ENCODE measurements around the gene RPL12. TPM values are rescaled to one million over a fixed set of nuclear protein-coding genes. Genes with fewer than 3 reads are reported as not detected.

The RPL12 gene
- total and polyA plus RNA-seq, 2 of the 13 experiments (the other 11 are each of a cell fraction or from before 2014, with no cell fraction given), result 1,551 to 2,590 TPM

DNA sequence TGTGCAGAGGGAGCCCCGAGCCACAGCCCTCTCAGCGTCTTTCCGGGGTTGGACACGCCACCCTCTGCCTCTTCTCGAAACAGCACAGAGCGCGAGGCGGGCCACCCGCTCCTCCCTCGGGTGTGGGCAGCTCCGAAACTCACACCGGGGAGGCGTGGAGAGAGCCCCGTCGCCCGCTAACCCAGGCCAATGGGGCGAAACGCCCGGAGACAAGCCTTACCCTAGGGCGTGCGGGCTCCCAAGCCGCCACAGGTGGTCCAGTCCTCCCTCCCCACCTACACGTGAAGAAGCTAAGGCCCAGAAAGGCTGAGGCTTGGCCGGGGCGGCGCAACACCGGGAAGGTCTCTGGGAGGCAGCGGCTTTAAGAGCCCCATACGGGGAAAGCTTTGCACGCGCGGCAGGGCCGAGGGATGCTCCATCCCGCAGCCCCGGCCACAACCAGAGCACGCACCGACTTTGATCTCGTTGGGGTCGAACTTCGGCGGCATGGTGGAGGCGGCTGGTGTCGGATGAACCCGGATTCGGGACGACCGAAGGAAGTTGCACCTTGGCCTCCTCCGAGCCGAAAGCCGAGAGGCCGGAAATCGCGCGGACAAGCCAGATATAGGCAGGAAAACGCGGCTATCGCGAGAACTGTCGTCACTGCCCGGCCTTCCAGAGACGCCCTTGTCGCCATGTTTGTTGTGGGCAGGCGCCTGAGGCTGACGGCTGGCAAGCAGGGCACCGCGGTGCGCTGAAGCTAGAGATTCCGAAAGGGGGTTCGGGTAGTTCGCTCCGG is at the start of gene RPL12, which contains the start of gene LRSAM1 (continued):
- TF ChIP-seq, protein P1, sequence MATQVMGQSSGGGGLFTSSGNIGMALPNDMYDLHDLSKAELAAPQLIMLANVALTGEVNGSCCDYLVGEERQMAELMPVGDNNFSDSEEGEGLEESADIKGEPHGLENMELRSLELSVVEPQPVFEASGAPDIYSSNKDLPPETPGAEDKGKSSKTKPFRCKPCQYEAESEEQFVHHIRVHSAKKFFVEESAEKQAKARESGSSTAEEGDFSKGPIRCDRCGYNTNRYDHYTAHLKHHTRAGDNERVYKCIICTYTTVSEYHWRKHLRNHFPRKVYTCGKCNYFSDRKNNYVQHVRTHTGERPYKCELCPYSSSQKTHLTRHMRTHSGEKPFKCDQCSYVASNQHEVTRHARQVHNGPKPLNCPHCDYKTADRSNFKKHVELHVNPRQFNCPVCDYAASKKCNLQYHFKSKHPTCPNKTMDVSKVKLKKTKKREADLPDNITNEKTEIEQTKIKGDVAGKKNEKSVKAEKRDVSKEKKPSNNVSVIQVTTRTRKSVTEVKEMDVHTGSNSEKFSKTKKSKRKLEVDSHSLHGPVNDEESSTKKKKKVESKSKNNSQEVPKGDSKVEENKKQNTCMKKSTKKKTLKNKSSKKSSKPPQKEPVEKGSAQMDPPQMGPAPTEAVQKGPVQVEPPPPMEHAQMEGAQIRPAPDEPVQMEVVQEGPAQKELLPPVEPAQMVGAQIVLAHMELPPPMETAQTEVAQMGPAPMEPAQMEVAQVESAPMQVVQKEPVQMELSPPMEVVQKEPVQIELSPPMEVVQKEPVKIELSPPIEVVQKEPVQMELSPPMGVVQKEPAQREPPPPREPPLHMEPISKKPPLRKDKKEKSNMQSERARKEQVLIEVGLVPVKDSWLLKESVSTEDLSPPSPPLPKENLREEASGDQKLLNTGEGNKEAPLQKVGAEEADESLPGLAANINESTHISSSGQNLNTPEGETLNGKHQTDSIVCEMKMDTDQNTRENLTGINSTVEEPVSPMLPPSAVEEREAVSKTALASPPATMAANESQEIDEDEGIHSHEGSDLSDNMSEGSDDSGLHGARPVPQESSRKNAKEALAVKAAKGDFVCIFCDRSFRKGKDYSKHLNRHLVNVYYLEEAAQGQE (IDR thresholded peaks at IDR 0.05; ENCODE audit: borderline replicate concordance in 1 of 2, low read depth in 1 of 2, low read length in 2 of 2), result peak in 1 of 2 experiments; percentile 76; a peak in 2 of 4 replicates
- TF ChIP-seq ERF (CRISPR knock-in tag; IDR thresholded peaks at IDR 0.05), result peak; percentile 89
- TF ChIP-seq RXRB (CRISPR knock-in tag; IDR thresholded peaks at IDR 0.05; ENCODE audit: borderline replicate concordance), result peak; percentile 72; the same call in 1 of the 2 replicates
- no peak; the same call in 1 of the 2 replicates for TF ChIP-seq ZNF703 (CRISPR knock-in tag; IDR thresholded peaks at IDR 0.05; ENCODE audit: borderline replicate concordance)
- no peak for TF ChIP-seq MIER2 (CRISPR knock-in tag; IDR thresholded peaks at IDR 0.05)
- peak; percentile 92 for TF ChIP-seq GTF2F1 (IDR thresholded peaks at IDR 0.05; ENCODE audit: low read length)
- TF ChIP-seq JARID2 (CRISPR knock-in tag; IDR thresholded peaks at IDR 0.05; ENCODE audit: insufficient replicate concordance), result no peak
- TF ChIP-seq ASH2L (IDR thresholded peaks at IDR 0.05; ENCODE audit: insufficient read length, low read depth, low read length), result peak; percentile 70
- TF ChIP-seq ZBTB3 (CRISPR knock-in tag; IDR thresholded peaks at IDR 0.05; ENCODE audit: borderline replicate concordance, low read depth), result peak; percentile 62; the same call in 1 of the 2 replicates
- peak; percentile 80; the same call in 1 of the 2 replicates for TF ChIP-seq KDM5A (IDR thresholded peaks at IDR 0.05; ENCODE audit: borderline replicate concordance, low read length)
- TF ChIP-seq MTF1 (CRISPR knock-in tag; IDR thresholded peaks at IDR 0.05), result peak; percentile 80
- no peak for TF ChIP-seq SMC3 (IDR thresholded peaks at IDR 0.05; ENCODE audit: low read length)
- TF ChIP-seq KAT2B (IDR thresholded peaks at IDR 0.05; ENCODE audit: borderline replicate concordance, low read depth, low read length), result no peak
- TF ChIP-seq KLF12 (CRISPR knock-in tag; IDR thresholded peaks at IDR 0.05; ENCODE audit: borderline replicate concordance), result peak; percentile 95; the same call in 1 of the 2 replicates
- TF ChIP-seq, protein P2, sequence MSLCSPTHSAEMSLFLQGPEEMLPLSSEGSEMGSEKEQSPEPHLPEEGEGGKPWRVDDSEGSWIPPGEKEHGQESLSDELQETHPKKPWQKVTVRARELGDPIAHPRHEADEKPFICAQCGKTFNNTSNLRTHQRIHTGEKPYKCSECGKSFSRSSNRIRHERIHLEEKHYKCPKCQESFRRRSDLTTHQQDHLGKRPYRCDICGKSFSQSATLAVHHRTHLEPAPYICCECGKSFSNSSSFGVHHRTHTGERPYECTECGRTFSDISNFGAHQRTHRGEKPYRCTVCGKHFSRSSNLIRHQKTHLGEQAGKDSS (CRISPR knock-in tag; IDR thresholded peaks at IDR 0.05; ENCODE audit: borderline replicate concordance, low read depth), result no peak; the same call in 1 of the 2 replicates
- peak; percentile 23; the same call in 1 of the 2 replicates for TF ChIP-seq NFIC (IDR thresholded peaks at IDR 0.05; ENCODE audit: low read length)
- peak; percentile 88 for TF ChIP-seq GATA4 (IDR thresholded peaks at IDR 0.05; ENCODE audit: borderline replicate concordance, low read depth)
- TF ChIP-seq ZNF577 (CRISPR knock-in tag; IDR thresholded peaks at IDR 0.05; ENCODE audit: borderline replicate concordance, low read depth), result peak; percentile 87; the same call in 1 of the 2 replicates
- TF ChIP-seq ZNF598 (CRISPR knock-in tag; IDR thresholded peaks at IDR 0.05; ENCODE audit: borderline replicate concordance), result no peak
- TF ChIP-seq ZNF850 (CRISPR knock-in tag; conservative IDR thresholded peaks at IDR 0.05), result peak; percentile 67; the same call in 1 of the 2 replicates
- TF ChIP-seq ZNF205 (CRISPR knock-in tag; IDR thresholded peaks at IDR 0.05), result peak; percentile 70; the same call in 1 of the 2 replicates
- TF ChIP-seq ZFP36L1 (CRISPR knock-in tag; IDR thresholded peaks at IDR 0.05), result peak; percentile 77

Measured in HepG2 (cell line).